Natural killer cell (primary cell): ENCODE data around the gene COL6A3. TPM values are rescaled to one million over a fixed set of nuclear protein-coding genes. Genes with fewer than 3 reads are reported as not detected.

Experiments
- ATAC-seq, 3 donors: fragments of 150-1000 bp in 2 of 3; fragments of 200-7000 bp in 1 of 3; cut with Tn5 transposase; 1 replicate in 1 of 3; 2 replicates in 2 of 3; pipeline ENCODE4 v1.10.0; 2021; ENCODE audit warnings: mild to moderate bottlenecking in 2 of 3, moderate library complexity in 2 of 3
- DNase-seq, 2 donors: peaks; one replicate each; pipeline versions ENCODE4 v3.0.0 to v3.0.0-alpha.2; 2013 to 2021; ENCODE audit warnings: mixed read lengths in 1 of 2
- H3K27ac ChIP-seq: one replicate; pipeline ENCODE4 v1.5.1; 2013; ENCODE audit warnings: mild to moderate bottlenecking, low read length
- H3K27me3 ChIP-seq: one replicate; pipeline ENCODE4 v1.6.1; 2013; ENCODE audit warnings: low read length; ENCODE audit not compliant: control insufficient read depth, insufficient read depth
- H3K36me3 ChIP-seq: one replicate; pipeline ENCODE4 v1.6.1; 2013; ENCODE audit warnings: low read length; ENCODE audit not compliant: control insufficient read depth, insufficient read depth
- H3K4me1 ChIP-seq: one replicate; pipeline ENCODE4 v1.6.1; 2013; ENCODE audit warnings: low read length; ENCODE audit not compliant: control insufficient read depth, insufficient read depth
- H3K4me3 ChIP-seq: one replicate; pipeline ENCODE4 v1.5.1; 2013; ENCODE audit warnings: low read length
- H3K9me3 ChIP-seq: one replicate; pipeline ENCODE4 v1.6.1; 2013; ENCODE audit warnings: low read length; ENCODE audit not compliant: control insufficient read depth, insufficient read depth
- H3K27ac Mint-ChIP-seq, 2 donors: one replicate each; pipeline ENCODE4 v1.8.0; 2022; ENCODE audit warnings: mild to moderate bottlenecking in 2 of 2, mixed read lengths in 2 of 2, moderate library complexity in 1 of 2
- H3K27me3 Mint-ChIP-seq, 2 donors: one replicate each; pipeline ENCODE4 v1.8.0; 2022; ENCODE audit warnings: low read depth in 2 of 2, mixed read lengths in 2 of 2
- H3K36me3 Mint-ChIP-seq: one replicate; pipeline ENCODE4 v1.8.0; 2022; ENCODE audit warnings: mixed read lengths
- H3K4me1 Mint-ChIP-seq, 2 donors: one replicate each; pipeline ENCODE4 v1.8.0; 2022; ENCODE audit warnings: mixed read lengths in 2 of 2
- H3K4me3 Mint-ChIP-seq: one replicate; pipeline ENCODE4 v1.8.0; 2022; ENCODE audit warnings: mild to moderate bottlenecking, moderate library complexity, mixed read lengths
- H3K9me3 Mint-ChIP-seq, 2 donors: one replicate each; pipeline ENCODE4 v1.8.0; 2022; ENCODE audit warnings: mixed read lengths in 2 of 2
- WGBS: methylation state at CpG from one replicate; pipeline ENCODE4 v1.1.7; 2013; ENCODE audit warnings: missing lambda C conversion rate; ENCODE audit not compliant: insufficient coverage; 5-methylcytosine and 5-hydroxymethylcytosine counted together
- intact Hi-C: fragments of 100-400 bp; cut with micrococcal nuclease; formaldehyde crosslinking; loops from one replicate; pipeline ENCODE4 v1.14.2; 2022
- total RNA-seq, 4 donors: library from RNA; stranded (reverse); fragments of 120-200 nt in 1 of 4; gene quantifications; one replicate each; pipeline versions ENCODE4 v1.2.3 to v1.2.4, GENCODE V29; 2013 to 2022
- TF ChIP-seq, protein P1 (sequence below): fragments of 200-600 bp; IDR thresholded peaks from one replicate; pipeline ENCODE4 v1.8.0; 2022; ENCODE audit warnings: antibody characterized with exemption

Gene COL6A3
- total RNA-seq, 3 donors from 2014 or later (not counting 1 experiment from before 2014, with no cell fraction given), result 0.10 to 0.31 (median 0.29) TPM

DNA sequence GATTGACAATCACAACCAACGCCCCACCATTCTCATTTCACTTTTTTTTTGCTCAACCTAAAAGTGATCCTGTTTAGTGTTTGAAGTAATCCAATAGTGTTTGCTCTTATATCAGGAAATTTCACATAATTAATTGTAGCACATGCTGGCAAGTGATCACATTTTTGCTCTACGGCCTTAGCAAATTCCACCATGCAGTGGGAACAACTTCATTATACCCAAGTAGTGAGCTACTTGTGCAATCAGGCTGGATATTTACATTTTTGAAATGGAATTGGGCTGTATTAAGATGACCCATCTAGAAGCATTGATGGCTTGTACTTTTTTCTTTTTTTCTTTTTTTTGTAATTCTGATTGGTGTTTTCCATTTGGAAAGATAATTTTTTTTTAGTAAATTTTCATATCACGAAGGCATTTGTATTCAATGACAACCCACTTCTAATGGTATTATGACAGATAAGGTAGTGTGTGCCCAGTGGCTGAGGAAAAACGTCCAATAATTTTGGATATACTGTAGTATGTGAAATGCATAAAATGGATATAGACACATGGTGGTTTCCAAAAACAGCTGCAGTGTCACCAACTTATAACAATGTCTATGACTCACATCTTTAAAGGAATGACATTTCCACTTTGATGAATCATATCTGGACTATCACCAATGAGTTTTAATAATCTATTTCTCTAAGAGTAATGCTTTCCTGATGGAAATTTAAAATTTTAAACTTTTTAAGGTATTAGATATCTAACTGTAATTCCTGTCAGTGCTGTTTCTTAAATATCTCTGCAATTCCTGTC is 130.6 kb downstream of the COL6A3 start:
- H3K27me3 Mint-ChIP-seq, result peaks cover 8 to 15% of the 10 kb centered on the region in 2 donors
- no peaks in the 10 kb centered on the region for H3K36me3 ChIP-seq
- no peaks in the 10 kb centered on the region for H3K9me3 ChIP-seq
- H3K4me1 ChIP-seq, result no peaks in the 10 kb centered on the region
- no peaks in the 10 kb centered on the region for H3K36me3 Mint-ChIP-seq
- no peak overlapping the region for H3K4me3 Mint-ChIP-seq
- ATAC-seq (no peak), DNase-seq (no peak)
- H3K4me3 ChIP-seq, result no peak overlapping the region
- WGBS, result 81% methylated on average over 3 of the region's 4 CpGs
- TF ChIP-seq, protein P1, sequence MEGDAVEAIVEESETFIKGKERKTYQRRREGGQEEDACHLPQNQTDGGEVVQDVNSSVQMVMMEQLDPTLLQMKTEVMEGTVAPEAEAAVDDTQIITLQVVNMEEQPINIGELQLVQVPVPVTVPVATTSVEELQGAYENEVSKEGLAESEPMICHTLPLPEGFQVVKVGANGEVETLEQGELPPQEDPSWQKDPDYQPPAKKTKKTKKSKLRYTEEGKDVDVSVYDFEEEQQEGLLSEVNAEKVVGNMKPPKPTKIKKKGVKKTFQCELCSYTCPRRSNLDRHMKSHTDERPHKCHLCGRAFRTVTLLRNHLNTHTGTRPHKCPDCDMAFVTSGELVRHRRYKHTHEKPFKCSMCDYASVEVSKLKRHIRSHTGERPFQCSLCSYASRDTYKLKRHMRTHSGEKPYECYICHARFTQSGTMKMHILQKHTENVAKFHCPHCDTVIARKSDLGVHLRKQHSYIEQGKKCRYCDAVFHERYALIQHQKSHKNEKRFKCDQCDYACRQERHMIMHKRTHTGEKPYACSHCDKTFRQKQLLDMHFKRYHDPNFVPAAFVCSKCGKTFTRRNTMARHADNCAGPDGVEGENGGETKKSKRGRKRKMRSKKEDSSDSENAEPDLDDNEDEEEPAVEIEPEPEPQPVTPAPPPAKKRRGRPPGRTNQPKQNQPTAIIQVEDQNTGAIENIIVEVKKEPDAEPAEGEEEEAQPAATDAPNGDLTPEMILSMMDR, result no peak
- no peaks in the 10 kb centered on the region for H3K4me1 Mint-ChIP-seq
- H3K27me3 ChIP-seq, result no peaks in the 10 kb centered on the region
- intact Hi-C loops, result no loop called here
- no peak overlapping the region for H3K27ac ChIP-seq
- no peak overlapping the region for H3K27ac Mint-ChIP-seq
- H3K9me3 Mint-ChIP-seq, result no peaks in the 10 kb centered on the region

- H3K4me3 ChIP-seq, result no peak overlapping the region
- 69% methylated on average over 1 of the region's 1 CpG for WGBS
- Mint-ChIP-seq H3K4me3 (no peak overlapping the region), H3K27ac (no peak overlapping the region), H3K4me1 (no peaks in the 10 kb centered on the region), H3K27me3 (peaks cover 5 to 8% of the 10 kb centered on the region in 2 donors), H3K36me3 (no peaks in the 10 kb centered on the region), H3K9me3 (no peaks in the 10 kb centered on the region)
- TF ChIP-seq, protein P1, result no peak
- no peaks in the 10 kb centered on the region for H3K9me3 ChIP-seq
- no peaks in the 10 kb centered on the region for H3K4me1 ChIP-seq
- intact Hi-C loops, result no loop called here
- H3K27ac ChIP-seq, result no peak overlapping the region
- no peak for DNase-seq
- ATAC-seq, result no peak
- H3K36me3 ChIP-seq, result no peaks in the 10 kb centered on the region
- H3K27me3 ChIP-seq, result no peaks in the 10 kb centered on the region
Observed at GRCh38 chr2:237282568-237283128, 131.3 kb downstream of the COL6A3 start.

DNA sequence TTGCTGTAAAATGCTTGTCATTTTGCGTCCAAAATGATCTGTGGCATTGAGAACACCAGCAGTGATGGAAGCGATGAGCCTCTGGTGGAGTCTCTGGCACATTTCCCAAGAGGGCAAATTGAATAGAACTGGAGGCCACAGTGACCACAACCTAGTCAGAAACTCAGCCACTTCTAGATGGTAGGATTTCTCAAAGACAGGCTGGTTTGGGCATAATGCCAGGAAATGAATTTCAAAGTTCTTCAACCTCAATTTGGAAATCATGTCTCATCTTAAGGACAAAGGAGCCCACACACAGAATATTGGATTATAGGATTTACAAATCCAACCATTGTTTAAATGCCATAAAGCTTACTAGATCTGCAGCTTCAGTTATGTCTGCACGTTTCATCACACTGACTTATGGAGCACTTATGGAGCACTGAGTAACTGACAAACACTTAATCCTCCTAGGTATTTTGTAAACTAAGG is 132.1 kb downstream of the COL6A3 start:
- Mint-ChIP-seq H3K9me3 (no peaks in the 10 kb centered on the region), H3K36me3 (no peaks in the 10 kb centered on the region), H3K27me3 (peaks cover 3 to 6% of the 10 kb centered on the region in 2 donors), H3K4me3 (no peak overlapping the region), H3K4me1 (no peaks in the 10 kb centered on the region), H3K27ac (no peak overlapping the region)
- Histone ChIP-seq H3K4me1 (no peaks in the 10 kb centered on the region), H3K36me3 (no peaks in the 10 kb centered on the region), H3K27me3 (no peaks in the 10 kb centered on the region), H3K9me3 (no peaks in the 10 kb centered on the region), H3K27ac (no peak overlapping the region), H3K4me3 (no peak overlapping the region)
- 52% methylated on average over 3 of the region's 3 CpGs for WGBS
- no peak for DNase-seq
- intact Hi-C loops, result no loop called here
- TF ChIP-seq, protein P1, result no peak
- no peak for ATAC-seq
